ENCODE results near the gene BLID. TPM values are rescaled to one million over a fixed set of nuclear protein-coding genes. Genes with fewer than 3 reads are reported as not detected.
A peak's percentile ranks its signal among the peaks of the same experiment; 100 is the strongest.

Gene BLID
- total and polyA plus RNA-seq, 8 donors: 0.55 to 0.79 TPM; not detected in 6

DNA sequence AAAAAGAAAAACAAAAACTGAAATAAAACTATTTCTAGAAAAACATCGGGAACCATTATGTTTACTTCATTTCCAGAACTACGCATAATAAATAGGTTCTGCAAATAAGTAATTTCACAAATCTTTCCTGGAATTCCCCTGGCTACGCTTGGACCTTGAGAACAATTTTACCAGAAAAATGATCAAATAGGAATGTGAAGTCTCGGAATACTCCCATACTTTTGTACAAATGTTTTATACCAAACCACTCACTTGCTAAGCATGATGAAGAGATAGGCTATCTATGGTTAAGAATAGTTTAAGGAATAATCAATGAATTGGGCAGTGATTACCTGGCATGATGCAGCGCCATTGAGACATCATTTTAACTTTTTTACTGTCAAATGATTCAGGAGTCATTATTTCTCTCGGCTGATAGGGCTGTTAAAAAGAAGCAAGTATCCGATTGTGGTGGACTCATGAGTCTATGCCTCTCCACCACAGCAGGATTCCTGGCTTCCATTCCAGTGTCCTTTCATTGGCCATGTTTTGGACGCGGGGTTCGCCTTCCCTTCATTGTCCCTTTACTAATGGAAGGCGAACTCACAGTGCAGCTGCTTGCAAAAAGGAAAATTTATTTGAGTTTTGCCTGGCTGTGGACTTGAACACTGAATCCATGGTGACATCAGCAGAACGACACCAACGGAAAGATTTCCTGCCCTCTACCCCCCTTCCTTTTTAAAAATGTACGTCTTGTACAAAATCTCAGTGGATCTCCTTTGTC, 39.9 kb upstream of the BLID start:
- ATAC-seq (no peak), DNase-seq (no peak)
- H3K36me3 ChIP-seq: no peaks in the 10 kb centered on the region
- TF ChIP-seq, protein P1, sequence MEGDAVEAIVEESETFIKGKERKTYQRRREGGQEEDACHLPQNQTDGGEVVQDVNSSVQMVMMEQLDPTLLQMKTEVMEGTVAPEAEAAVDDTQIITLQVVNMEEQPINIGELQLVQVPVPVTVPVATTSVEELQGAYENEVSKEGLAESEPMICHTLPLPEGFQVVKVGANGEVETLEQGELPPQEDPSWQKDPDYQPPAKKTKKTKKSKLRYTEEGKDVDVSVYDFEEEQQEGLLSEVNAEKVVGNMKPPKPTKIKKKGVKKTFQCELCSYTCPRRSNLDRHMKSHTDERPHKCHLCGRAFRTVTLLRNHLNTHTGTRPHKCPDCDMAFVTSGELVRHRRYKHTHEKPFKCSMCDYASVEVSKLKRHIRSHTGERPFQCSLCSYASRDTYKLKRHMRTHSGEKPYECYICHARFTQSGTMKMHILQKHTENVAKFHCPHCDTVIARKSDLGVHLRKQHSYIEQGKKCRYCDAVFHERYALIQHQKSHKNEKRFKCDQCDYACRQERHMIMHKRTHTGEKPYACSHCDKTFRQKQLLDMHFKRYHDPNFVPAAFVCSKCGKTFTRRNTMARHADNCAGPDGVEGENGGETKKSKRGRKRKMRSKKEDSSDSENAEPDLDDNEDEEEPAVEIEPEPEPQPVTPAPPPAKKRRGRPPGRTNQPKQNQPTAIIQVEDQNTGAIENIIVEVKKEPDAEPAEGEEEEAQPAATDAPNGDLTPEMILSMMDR (IDR thresholded peaks at IDR 0.05): no peak
- no peaks in the 10 kb centered on the region for H3K9me3 ChIP-seq
- H3K4me3 ChIP-seq: no peak overlapping the region
- H3K27me3 ChIP-seq: no peaks in the 10 kb centered on the region
- H3K4me1 ChIP-seq: no peaks in the 10 kb centered on the region
- H3K27ac ChIP-seq: peak overlapping the region in 1 of 2 donors; percentile 23
- intact Hi-C loops (cut with DNase I): no loop called here

DNA sequence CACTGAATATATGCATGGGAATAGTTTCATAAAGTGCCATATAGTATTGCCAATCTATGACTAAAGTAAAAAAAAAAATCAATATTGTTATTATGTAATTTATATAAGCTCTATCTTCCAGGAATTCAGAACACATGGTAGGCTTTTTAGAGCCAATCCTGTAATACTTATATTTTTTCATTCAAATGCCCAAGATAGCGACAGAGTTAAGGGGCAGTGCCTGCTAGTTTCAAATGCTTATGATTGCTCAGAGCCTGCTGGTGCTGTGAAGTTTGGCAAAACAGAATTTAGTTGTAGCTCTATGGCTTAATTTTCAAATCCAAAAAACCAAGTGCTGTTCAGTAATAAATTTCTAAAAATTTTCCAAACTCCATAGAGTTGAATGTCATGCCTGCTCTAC, 39.0 kb upstream of the BLID start:
- Histone ChIP-seq H3K4me3 (no peak overlapping the region), H3K9me3 (no peaks in the 10 kb centered on the region), H3K36me3 (no peaks in the 10 kb centered on the region), H3K27me3 (no peaks in the 10 kb centered on the region), H3K27ac (no peak overlapping the region), H3K4me1 (no peaks in the 10 kb centered on the region)
- no peak for ATAC-seq
- TF ChIP-seq, protein P1 (IDR thresholded peaks at IDR 0.05): no peak
- intact Hi-C loops (cut with DNase I): no loop called here
- no peak for DNase-seq

DNA sequence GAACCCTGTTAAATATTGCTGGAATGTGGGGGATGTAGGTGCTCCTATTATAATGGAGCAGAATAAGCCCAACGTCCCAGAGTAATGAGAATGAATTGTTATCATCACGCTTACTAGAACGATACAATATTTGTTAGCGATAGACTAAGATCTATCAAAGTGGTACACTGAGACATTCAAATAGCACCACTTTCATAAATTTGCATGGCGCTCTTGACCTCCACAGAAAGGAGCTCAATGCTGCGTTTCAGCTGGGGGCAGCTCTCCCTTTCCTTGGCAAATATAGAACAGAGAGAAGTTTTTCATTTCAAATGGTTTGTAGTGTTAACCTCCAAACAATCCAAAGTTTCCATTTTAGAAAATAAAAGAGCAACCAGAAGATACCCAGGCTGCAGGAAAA, 38.2 kb upstream of the BLID start:
- no peaks in the 10 kb centered on the region for H3K4me1 ChIP-seq
- H3K9me3 ChIP-seq: no peaks in the 10 kb centered on the region
- H3K4me3 ChIP-seq: no peak overlapping the region
- TF ChIP-seq, protein P1 (IDR thresholded peaks at IDR 0.05): no peak
- no peak overlapping the region for H3K27ac ChIP-seq
- no peaks in the 10 kb centered on the region for H3K27me3 ChIP-seq
- DNase-seq (no peak), ATAC-seq (no peak)
- intact Hi-C loops (cut with DNase I): no loop called here
- no peaks in the 10 kb centered on the region for H3K36me3 ChIP-seq

- Histone ChIP-seq H3K4me1 (no peaks in the 10 kb centered on the region), H3K9me3 (no peaks in the 10 kb centered on the region), H3K36me3 (no peaks in the 10 kb centered on the region), H3K27ac (no peak overlapping the region), H3K27me3 (no peaks in the 10 kb centered on the region), H3K4me3 (no peak overlapping the region)
- no peak for DNase-seq
- TF ChIP-seq, protein P1 (IDR thresholded peaks at IDR 0.05): no peak
- no peak for ATAC-seq
- intact Hi-C loops (cut with DNase I): no loop called here
Measured at GRCh38 chr11:122153746-122154145, 37.7 kb upstream of the BLID start.

- DNase-seq (no peak), ATAC-seq (peak; percentile 24)
- intact Hi-C loops (cut with DNase I): no loop called here
- H3K4me1 ChIP-seq: no peaks in the 10 kb centered on the region
- no peaks in the 10 kb centered on the region for H3K9me3 ChIP-seq
- H3K27ac ChIP-seq: no peak overlapping the region
- no peaks in the 10 kb centered on the region for H3K27me3 ChIP-seq
- H3K36me3 ChIP-seq: no peaks in the 10 kb centered on the region
- no peak overlapping the region for H3K4me3 ChIP-seq
- TF ChIP-seq, protein P1 (IDR thresholded peaks at IDR 0.05): no peak
Measured at GRCh38 chr11:122150216-122151124, 34.5 kb upstream of the BLID start.
